Activated T-cell treated with anti-CD3 and anti-CD28 coated beads for 24 hours (primary cell): ENCODE data around the gene PPARA.

Source experiments
- DNase-seq: peaks from one replicate; pipeline ENCODE4 v3.0.0-alpha.2; 2020; ENCODE audit warnings: low read depth

PPARA gene

GRCh38 chr22:46150034-46150654 lies at the start of gene PPARA:
PPARA (plus strand) TSS chr22:46150526; CDS start chr22:46198384, 47,858 bp downstream.
- peak; percentile 76 for DNase-seq

GRCh38 chr22:46102159-46102558 lies 48.2 kb upstream of the PPARA start:
- DNase-seq, result no peak

DNA sequence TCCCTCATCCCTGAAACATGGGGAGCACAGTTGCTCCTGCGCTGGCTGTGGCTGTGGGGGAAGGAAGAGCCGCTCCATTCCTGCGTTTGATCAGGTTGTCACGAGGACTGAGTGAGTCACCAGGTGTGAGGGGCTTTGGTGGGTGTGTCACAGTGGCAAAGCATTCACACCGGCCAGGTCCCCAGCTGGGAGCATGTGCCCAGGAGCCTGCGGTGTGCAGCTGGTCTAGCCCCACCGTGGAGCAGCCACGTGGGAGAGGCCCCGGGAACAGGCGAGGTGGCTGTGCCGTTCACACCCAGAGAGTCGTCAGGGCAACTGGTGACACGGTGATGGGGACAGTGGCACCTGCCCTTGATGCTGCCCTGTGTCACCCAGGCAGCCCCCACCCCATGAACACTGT lies 47.6 kb upstream of the PPARA start:
- DNase-seq, result no peak

DNA sequence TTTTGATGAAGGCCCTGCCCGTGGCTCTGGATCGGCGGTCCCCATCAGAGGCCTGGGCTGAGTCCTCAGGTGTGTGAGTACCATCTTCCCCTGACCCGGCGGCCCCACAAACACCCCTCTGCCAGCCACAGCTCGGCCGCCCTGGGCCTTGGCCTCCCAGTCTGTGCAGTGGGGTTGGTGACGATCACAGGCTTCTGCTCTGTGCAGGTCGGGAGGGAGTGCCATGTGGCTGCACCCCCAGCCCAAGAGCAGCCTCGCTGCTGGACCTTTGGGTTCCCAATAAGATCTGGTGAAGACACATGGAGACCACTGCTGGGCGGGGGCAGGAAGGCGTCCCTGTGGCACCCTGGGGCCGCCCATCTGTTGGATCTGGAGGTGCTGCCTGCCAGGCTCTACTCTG lies 47.1 kb upstream of the PPARA start:
- no peak for DNase-seq

DNA sequence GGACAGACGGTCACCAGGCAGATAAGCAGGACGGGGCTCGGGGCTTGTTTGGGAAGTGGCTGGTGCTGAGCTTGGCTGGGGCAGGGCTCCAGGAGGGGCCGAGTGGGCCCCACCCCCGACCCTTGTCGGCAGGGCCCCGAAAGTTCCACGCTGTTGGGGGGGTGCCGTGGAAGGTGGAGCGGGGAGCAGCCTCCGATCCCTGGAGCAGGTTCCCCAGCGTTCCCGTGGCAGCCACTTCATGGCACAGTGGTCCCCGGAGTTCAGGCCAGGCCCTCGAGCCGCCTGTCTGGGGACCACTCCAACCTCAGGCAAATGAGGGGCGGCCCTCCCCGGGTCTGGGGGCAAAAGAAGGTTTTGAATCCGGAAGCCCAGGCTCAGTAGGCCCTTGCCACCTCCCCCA lies 46.7 kb upstream of the PPARA start:
- DNase-seq, result no peak

GRCh38 chr22:46104170-46104880 lies 46.0 kb upstream of the PPARA start:
- DNase-seq, result no peak

- no peak for DNase-seq
Observed at GRCh38 chr22:46104881-46105493, 45.3 kb upstream of the PPARA start.

GRCh38 chr22:46105494-46106278 lies 44.6 kb upstream of the PPARA start:
- no peak for DNase-seq

DNA sequence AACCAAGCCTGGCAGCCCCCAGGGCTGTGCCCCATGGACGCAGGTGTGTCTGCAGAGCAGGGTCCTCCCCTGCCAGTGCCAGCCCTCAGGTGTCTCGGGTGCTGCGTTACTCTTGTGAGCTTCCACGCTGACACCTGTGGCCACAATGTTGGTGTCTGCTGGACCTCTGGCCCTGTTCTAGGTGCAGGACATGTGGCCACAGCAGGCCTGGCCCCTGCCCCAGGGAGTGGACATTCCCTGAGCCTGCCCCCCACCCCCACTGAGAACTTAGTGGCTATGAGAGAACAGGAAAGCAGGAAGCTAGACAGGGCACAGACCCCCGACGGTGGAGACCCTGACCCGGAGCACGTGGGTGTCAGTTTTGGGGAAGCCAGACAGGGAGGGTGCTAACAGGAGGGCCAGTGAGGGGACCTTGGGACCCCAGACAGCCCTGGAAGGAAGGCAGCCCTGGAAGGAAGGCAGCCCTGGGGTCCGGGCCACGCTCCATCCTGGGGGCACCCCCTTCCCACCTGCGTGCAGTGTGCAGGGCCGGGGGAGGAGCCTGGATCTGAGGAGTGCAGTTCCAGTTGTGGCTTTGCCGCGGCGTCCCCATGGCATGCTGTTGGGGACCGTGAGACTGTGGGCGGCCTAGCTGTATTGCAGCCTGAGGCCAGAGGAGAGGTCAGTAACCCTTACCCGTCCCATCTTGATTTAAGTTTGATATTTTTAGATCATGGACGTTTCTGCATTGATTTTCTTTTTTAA lies 43.9 kb upstream of the PPARA start:
- no peak for DNase-seq

DNA sequence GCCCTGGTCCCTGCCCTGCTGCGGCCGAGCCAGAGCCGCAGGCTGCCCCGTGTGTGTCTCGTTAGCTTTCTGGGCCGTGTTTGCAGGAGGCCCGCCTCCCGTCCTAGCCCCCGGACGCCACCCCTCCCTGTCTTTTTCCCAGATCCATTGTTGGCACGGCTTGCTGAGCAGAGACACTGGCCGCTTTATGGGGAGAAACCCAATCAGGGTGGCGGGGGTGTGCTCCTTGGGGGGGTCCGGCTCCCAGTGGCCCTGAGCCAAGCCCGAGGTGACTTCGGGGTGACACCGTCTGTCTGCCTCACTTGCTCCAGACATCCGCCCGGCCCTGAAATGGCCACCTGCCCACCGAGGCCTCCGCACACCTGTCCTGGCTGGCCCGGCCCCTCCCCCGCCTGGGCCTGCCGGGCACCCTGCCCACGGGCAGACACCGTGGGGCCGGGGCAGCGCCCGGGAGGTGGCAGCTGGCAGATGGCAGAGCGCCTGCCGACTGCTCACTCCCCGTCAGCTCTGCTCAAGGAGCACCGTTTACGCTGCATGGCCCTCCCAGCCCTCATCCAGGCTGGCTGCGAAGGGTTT lies 43.1 kb upstream of the PPARA start:
- no peak for DNase-seq

GRCh38 chr22:46107753-46108563 lies 42.4 kb upstream of the PPARA start:
- no peak for DNase-seq

GRCh38 chr22:46108564-46109473 lies 41.5 kb upstream of the PPARA start:
- no peak for DNase-seq

DNA sequence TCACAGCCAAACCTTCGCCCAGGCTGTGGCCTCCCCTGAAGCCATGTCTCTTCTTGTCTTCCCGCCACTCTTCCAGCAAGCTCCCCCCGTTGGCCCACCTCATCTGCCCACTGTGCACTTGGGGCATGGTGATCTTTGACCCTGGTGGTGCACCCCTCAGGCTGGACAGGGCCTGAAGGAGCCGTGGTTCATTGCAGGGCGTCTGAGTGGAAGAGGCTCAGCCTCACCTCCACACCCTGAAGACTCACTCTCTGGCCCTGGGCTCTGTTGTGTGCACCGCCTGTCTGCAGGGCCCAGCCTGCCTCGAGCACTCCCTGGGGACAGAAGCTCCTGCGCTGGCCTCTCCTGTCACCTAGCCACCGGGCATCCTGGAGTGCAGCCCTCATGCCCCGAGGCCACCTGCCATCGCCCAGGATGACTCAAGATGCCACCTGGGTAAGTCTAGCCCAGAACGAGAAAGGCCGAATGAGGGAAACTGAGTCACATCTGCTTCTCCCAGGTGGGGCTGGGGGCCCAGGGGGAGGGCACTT lies 40.8 kb upstream of the PPARA start:
- DNase-seq, result no peak

- no peak for DNase-seq
Observed at GRCh38 chr22:46110215-46110614, 40.1 kb upstream of the PPARA start.

DNA sequence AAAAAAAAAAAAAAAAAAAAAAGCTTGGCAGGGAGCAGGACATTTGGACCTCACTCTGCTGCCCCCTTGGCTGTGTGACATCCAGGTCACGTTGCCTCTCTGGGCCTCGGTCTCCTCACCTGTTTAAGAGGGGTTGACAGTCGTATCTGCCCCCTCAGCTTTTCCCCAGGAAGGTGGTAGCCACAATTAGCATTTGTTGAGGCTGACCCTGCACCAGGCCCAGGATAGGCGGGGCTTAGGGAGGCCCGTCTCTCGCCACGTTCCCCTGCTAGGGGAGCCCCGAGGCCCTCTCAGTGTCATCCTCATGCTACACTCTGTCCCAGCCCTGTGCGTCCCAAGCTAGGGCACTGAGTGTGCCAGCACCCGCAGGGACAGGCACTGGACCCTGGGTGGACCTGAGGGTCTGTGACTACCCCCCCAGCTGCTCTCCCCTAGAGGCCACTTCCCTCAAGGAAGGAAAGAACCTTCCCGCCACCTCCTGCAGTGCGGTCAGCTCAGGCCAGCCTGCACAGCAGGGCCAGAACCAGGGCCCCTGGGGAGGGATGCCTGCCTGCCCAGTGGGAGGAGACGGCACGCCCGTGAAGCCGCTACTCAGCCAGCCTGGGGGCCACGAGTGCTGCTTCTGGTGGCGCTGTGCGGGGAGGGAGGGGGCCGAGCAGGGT lies 38.5 kb upstream of the PPARA start:
- DNase-seq, result no peak

GRCh38 chr22:46112405-46112804 lies 37.9 kb upstream of the PPARA start:
- no peak for DNase-seq

DNA sequence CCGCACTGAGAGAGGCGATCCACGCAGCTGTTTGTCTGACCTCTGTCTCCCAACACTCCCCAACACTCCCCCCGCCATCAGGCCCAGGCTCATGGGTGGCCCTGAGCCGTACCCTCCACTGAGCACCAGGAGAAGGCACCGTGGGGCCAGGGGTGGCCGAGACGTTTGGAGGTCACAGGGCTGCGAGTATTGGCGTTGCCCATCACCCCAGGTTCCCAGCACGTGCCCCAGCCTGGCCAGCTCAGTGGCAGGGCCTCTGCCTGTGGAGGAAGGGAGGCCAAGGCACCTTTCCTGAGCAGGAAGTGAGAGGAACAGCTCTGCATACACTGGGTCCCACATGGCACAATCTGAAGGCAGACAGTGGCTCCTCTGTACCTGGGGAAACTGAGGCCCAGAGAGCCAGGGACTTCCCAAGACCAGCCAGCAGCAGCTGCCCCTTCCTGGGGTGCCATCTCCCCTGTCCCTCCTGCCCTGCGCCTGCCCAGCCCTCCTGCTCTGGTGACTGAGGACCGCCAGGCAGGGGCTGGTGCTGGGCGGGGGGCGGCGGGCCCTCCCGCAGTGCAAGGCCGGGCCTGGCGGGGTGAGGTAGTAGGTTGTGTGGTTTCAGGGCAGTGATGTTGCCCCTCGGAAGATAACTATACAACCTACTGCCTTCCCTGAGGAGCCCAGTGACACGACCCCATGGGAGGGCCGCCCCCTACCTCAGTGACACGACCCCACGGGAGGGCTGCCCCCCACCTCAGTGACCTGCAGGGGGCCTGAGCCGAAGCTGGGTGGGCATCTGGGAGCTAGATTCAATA lies 37.0 kb upstream of the PPARA start:
- DNase-seq, result no peak

DNA sequence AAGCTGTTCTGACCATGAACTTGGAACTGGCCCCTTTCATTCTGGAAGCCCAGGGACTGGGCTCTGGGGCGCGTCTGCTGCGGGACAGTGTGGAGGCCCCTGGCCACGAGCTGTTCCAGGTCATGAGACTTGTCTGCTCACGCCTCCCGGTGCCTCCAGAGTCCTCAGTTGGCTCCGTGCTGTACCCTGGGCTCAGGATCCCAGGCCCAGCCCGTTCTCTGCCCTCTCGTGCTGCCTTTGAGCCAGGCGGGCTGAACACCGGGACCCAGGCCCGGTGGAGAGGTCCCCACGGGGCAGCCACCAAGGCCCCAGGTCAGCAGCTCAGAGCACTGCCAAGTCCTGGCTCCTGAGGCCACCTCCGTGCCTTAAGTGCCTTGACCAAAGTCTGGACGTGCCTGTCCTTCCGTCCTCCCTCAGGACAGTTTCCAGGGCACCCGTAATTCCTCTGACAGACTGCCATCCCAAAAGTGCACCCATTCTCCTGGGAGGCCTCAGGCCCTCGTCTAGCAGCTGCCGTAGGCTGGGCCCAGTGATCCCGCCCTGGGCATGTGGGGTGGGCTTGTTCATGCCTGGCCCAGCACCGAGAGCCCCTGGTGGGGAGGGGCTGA lies 36.3 kb upstream of the PPARA start:
- DNase-seq, result no peak
